MV-4-11 (cell line): ENCODE results near the gene ADAMTS16.
A peak's percentile ranks its signal among the peaks of the same experiment; 100 is the strongest.

Source experiments
- DNase-seq: peaks from one replicate; lab custom pipeline; 2025; lab: John Stamatoyannopoulos, UW

Gene ADAMTS16

DNA sequence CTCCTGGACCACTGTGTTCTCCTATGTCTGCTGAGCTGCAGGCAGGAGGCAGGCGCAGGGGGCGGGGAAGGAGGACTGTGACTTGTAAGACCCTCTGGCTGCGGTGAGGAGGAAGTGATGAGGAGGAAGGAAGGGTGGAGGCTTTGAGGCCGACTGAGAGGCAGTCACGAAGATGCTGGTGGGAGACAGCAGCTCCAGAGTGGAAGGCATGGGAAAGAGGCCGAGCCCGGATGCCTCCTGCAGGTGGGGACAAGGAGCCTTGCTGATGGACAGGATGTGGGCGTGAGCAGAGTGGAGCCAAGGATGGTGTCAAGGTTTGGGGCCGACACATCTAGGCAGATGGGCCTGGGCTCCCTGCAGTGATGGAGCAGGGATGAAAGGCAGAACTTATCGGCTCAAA, 208.0 kb downstream of the ADAMTS16 start:
- no peak for DNase-seq

DNA sequence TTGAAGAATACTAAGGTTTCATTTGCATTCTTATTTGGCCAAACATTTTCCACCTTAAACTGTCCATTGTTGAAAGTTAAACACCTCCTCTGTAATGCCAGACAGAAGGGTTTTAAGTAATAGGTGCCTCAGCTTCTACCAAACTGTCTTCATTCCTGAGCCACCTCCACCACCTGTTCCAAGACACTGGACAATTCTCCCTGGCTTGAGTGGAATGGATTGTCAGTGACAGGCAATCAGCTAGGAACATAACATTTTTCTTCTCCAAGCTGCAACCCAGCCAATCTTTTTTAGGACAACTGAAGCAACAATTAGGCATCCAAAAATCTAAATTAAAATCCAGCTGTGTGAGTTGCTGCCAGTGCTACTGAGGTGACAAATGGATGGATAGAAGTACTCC, 208.4 kb downstream of the ADAMTS16 start:
- no peak for DNase-seq

DNA sequence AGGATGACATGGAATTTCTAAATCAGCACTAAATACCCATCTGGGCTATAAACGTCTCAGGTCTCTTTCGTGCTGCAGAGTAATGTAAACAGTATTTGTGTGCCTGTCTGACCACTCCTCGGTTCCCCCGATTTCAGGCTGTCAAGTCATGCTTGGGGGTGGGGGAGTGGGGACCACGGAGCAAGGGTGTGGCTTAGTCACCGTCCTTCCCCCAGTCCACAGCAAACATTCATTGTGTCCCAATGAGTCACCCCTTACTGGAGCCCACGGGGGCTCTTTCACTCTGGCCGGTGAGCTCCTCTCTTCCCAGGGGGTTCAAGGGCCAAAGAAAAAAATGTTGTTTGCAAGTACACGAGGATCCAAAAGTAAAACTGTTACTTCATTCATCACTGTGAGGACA, 210.0 kb downstream of the ADAMTS16 start:
- DNase-seq = no peak

DNA sequence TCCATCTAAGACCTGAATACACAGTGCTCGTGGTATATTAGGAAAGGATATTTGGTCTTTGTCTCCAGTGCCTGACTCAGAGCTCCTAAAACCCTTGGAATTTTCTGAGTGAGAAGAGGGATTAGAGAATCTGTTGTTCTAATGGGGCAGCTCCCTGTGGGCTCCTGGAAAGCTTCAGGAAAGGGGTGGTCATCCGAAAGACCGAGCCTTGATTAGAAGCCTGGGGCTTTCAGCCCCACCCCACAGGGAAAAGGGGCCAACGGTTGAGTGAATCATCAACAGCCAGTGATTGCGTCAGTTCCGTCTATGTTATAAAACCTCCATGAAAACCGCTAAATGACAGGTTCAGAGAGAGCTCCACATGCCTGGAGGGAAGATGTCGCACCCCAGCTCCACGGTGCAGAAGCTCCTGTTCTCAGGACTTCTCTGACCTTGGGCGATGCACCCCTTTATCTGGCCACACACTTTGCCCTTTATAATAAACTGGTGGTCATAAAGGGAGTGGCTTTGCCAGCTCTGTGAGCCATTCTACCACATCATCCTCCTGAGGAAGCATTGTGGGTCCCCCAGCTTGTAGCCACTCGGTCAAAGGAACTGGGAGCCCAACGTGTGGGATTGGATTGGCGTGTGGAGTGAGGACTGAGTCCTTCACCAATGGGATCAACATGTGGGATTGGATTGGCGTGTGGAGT, 211.3 kb downstream of the ADAMTS16 start:
- peak; percentile 83 for DNase-seq

DNA sequence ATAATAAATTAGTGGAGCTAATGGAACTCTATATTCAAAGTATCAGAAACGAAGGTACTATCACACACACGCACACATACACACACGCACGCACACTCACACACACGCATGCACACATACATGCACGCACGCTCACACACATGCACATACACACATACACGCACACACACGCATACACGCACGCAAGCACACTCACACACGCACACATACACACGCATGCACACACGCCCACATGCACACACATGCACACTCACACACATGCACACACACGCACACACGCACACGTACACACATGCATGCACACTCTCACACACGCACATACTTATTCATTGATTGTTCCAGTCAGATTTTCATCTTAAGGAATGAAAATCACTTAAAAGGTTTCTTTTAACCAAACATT, 212.5 kb downstream of the ADAMTS16 start:
- DNase-seq = no peak

DNA sequence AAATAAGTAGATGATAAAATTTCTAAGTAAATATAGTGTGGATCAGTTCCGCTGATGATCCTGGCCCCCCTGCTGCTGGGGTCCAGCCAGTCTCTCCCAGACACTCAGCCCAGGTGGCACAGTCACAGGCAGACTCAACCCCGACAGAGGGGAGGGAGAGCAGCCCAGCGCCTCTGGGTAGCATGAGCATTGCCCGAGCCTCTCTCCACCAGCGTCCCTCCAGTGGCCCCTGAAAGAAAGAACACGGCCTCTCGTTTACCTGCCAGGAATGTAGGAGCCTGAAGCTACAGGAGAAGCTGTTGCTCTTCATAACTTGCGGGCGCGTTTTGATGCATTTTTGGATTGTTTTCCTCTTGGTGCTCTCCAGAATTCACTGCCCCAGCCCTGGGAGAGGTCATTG, 213.6 kb downstream of the ADAMTS16 start:
- DNase-seq = no peak

DNA sequence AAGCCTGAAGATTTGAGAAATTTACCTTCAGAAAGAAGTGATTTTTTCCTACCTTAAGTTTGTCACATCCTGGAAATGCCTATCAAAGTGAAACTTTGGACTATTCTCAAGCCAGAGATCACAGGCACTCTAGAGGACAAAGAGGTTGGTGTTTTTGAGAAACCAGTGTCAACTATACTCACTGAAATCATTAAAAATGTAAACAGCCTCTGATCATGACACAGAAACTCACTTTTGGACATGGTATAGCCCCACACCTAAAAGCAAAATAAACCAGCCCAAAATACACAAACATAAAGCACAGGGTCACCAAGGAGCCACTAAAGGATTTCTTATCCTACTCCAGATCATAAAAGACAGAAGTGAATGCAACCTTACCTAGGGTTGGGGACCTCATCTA, 216.6 kb downstream of the ADAMTS16 start:
- DNase-seq = no peak

DNA sequence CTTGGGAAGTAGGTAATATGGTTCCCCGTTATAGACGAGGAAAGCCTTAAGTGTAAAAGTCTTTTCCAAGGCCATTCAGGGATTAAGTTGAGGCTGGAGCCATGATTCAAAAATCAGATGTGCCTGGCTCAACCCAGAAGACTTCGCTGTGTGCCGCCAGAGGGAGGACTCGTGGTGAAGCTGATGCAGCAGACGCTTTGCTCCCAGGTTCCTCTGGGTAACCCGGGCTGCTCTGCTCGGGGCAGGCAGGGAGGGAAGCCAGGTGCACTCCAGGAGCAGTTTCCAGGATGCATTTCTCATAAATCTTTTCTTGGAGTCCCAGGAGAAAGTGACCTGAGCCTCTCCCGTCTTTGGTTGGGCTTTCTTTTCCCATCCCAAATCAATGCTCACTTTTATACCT, 219.5 kb downstream of the ADAMTS16 start:
- no peak for DNase-seq

DNA sequence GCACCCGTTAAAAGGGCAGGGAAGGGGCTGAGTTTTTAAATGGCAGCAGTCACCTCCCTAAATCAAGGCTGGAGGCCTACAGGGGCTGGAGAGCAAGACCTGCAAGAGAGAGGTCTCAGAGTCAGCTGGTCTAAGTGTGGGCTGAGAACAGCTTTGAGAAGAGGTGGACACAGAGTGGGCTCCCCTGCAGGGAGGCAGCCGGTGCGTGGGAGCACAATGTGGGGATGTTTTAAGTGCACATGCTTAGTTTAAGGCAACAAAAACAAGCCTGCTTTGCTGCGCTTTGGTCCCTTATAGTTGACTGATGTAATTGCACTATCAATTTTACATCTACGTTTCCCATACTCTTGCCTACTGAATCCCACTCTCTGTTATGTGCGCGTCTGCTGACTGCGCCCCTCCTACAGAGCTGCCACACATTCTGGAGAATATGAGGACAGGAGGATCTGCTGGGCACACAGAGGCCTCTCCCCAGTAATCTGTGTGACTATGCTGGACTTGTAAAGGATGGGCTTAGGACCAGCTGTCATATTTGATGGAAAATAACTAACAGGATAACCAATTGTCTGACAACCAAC, 220.3 kb downstream of the ADAMTS16 start:
- DNase-seq = no peak

DNA sequence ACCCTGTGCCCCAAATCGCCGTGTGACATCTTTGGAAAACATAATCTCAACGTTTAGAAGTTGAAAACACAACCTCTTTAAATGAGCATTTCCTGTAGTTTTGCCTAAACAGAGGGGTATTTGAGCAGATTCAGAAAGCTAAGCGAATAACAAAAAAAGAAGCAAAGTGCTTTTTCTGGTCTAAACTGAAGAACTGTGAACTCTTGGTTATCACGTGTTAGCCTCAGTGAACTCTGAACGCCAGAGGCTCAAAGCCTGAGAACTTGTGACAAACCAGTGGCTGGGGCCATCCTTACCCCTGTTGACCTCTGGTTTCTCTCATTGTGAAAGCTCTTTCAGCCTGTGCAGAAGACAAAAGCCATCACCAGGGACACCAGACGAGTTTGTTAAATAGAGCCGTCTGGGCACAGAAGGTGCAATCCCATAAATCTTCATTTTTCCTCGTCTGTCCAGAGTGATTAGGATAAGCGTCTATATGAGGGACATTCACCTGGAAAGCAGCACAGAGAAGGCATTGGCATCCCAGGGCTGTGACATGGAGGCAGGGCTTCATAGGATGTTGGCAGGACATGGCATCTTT, 220.9 kb downstream of the ADAMTS16 start:
- DNase-seq = peak; percentile 55

DNA sequence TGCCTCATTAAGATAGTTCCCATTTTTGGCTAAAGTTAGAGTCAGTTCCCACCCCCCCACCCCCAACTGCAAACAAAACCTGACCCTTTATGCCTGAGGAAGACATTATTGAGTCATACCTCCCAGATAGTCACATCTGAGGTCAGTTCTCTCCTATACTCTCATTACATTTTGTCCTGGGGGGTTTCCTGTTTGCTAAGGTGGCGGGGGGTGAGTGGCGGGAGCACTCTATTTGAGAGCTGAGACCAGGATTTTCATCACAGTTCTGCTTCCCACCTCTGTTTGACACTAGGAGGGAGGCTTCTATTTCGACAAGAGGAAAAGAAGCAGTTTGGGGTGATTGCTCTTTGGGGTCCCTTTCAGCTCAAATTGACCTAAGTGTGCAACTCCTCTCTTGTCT, 222.9 kb downstream of the ADAMTS16 start:
- peak; percentile 58 for DNase-seq

DNA sequence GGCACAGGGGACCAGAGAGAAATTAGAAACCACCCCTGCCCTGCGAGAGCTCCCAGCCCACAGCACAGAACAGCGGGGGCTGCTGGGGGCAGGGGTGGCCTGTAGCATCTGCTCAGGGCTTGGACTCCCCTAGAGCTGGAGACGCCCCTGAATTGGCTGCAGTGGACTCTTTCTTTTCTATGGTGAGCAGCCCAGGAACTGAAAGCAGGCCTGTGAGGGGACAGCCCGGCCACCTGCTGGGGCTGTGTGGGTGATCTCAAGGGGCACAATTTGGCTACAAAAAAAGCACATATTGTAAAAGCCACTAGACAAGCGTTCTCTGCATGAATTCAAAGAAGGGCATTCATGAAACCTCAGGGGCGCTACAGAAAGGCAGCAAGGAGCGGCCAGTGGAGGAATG, 224.8 kb downstream of the ADAMTS16 start:
- DNase-seq = no peak

DNA sequence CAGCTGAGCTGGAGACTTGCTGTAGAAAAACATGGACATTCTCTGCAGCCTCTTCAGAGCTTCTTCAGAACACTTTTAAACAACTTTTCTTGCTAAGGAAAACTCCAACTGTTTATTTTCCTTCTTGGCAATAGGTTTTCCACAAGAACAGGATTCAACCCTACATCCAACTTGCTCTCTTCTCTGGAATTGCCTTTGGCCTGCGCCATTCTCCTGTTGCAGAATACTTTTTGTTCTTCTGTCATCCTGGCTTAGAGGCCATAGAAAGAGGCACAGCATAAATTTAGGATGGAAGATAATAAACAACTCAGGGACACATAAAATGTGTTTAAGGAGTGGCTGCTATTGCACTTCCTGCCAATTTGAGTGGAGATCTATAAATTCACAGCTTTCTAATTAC, 227.6 kb downstream of the ADAMTS16 start:
- no peak for DNase-seq

DNA sequence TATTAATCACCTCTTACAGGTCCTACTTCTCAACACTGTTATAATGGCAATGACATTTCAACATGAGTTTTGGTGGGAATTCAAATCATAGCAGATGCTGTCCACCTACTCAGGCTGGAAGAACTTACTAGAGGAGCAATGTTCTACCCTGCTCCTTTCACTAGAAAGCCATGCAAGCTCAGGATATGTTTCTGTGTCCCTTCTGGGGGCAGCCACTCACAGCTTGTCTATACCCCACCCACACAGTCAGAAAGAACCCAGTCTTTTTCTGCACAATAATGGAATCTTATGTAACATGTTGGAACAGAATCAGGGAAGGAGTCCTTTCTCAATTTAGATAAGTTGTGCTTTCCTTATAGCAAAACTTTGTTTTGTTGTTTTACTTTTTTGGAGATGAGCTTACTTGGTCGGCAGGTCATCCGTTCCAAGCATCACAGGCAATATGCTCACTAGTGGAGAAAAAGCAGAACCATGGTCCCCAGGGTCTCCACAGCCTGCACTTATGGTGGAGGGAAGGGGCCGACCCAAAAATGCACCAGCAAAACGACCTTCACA, 229.0 kb downstream of the ADAMTS16 start:
- no peak for DNase-seq
